Adrenal gland (tissue), 5 donors: Measurements from ENCODE around the gene JAZF1.

Source experiments
- CTCF ChIP-seq, 6 experiments: fragments of 450-650 bp in 4 of 6; fragments of 200-600 bp in 2 of 6; sonication (generic) in 1 of 6; IDR thresholded peaks; 1 replicate in 5 of 6; 2 replicates in 1 of 6; pipeline versions ENCODE4 v1.5.1 to v1.8.0; 2016 to 2021; ENCODE audit warnings: antibody characterized with exemption in 6 of 6, mild to moderate bottlenecking in 2 of 6, moderate library complexity in 1 of 6
- POLR2A ChIP-seq, 2 donors: fragments of 450-650 bp; IDR thresholded peaks; one replicate each; pipeline ENCODE4 v1.6.1; 2017; ENCODE audit warnings: antibody characterized with exemption in 2 of 2, mild to moderate bottlenecking in 2 of 2, moderate library complexity in 1 of 2
- donor health status: DM: no; HTN: no; CAD: no.

- TF ChIP-seq POLR2A (IDR thresholded peaks at IDR 0.05), result no peak
- TF ChIP-seq CTCF (IDR thresholded peaks at IDR 0.05), result no peak
Measured at GRCh38 chr7:27943241-27943640, 237.4 kb downstream of the JAZF1 start.
